ENCODE results near the gene HOXA11.
A peak's percentile ranks its signal among the peaks of the same experiment; 100 is the strongest.

The HOXA11 gene

DNA sequence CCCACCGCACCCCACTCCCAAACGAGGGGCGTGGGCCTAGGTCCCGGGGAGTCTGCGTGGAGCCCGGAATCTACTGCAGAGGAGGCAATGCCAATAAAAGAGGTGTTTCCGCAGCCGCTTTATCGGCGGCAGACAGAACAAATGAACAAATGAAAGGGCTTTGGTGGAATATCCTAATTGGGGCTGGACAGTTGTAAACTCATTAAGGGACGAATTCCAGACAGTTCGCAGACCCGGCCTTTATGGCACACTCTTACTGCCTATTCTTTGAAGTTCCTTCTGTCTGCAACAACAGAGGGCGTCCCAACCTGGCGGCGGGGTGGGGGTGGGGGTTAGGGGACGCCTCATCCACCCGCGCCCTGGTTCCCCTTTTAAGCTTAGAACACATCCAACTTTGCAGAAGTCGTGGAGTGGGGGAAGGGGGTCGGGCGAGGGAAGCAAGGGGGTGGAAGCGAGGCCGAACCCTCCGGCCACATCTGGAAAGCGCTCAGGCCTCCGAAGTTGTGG is 23.8 kb downstream of the HOXA11 start:
- H3K4me3 ChIP-seq (ENCODE audit: low read depth, low read length): no peak overlapping the region
- TF ChIP-seq, protein P1, sequence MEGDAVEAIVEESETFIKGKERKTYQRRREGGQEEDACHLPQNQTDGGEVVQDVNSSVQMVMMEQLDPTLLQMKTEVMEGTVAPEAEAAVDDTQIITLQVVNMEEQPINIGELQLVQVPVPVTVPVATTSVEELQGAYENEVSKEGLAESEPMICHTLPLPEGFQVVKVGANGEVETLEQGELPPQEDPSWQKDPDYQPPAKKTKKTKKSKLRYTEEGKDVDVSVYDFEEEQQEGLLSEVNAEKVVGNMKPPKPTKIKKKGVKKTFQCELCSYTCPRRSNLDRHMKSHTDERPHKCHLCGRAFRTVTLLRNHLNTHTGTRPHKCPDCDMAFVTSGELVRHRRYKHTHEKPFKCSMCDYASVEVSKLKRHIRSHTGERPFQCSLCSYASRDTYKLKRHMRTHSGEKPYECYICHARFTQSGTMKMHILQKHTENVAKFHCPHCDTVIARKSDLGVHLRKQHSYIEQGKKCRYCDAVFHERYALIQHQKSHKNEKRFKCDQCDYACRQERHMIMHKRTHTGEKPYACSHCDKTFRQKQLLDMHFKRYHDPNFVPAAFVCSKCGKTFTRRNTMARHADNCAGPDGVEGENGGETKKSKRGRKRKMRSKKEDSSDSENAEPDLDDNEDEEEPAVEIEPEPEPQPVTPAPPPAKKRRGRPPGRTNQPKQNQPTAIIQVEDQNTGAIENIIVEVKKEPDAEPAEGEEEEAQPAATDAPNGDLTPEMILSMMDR (IDR thresholded peaks at IDR 0.05; ENCODE audit: borderline replicate concordance, insufficient read depth, low read depth, low read length): no peak

DNA sequence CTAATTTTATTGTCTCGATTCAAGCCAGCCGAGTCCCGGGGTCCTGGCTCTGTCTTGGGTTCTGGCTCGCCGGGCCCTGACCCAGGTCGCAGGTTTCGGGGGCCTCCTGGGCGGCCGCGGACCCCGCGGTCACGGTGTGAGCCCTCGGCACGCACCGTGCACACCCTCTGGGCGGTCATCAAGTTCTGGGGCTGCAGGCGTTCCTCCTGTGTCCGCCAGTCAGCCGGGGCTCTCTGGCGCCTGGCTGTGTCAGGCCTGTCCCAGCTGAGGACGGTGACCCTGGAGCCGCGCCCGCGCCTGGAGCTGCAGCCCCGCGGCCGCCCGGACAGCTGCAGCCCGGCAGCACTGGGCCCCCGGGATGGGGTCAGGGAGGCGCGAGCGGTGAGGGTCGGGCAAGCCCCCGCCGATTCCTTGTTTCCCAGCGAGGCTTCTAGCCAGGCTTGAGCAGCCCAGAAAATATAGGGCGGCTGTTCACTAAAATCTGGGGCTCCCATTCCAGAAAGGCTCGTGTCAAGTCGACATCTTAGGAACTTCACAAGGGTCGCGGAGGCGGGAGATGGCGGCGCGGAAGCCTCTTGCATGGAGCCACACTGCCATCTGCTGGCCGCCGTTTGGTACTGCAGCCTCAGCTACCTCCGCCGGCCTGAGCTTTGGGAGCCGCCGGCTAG is 24.4 kb downstream of the HOXA11 start:
- TF ChIP-seq, protein P1 (IDR thresholded peaks at IDR 0.05; ENCODE audit: borderline replicate concordance, insufficient read depth, low read depth, low read length): peak; percentile 98
- peak overlapping the region; percentile 65 for H3K4me3 ChIP-seq (ENCODE audit: low read depth, low read length)

DNA sequence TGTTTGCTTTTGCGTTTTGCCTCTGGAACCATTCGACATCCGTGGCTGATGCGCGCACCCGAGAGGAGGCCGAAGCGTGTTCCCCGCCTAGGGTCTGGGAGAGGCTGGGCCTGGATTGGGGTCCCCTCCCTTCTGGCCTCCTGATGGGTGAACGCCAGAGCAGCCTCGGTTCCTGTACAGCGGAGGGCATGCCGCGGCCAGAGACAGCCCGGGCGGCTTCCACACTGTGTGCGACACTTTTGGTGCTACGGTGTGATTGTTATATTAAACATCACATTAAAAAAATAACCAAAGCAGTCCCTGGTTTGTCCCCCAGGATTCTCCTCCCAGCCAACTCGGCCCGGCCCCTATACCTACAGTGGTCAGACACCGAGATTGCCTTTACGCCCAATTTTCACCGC is 24.9 kb downstream of the HOXA11 start:
- H3K4me3 ChIP-seq (ENCODE audit: low read depth, low read length): peak overlapping the region; percentile 65
- TF ChIP-seq, protein P1 (IDR thresholded peaks at IDR 0.05; ENCODE audit: borderline replicate concordance, insufficient read depth, low read depth, low read length): no peak

DNA sequence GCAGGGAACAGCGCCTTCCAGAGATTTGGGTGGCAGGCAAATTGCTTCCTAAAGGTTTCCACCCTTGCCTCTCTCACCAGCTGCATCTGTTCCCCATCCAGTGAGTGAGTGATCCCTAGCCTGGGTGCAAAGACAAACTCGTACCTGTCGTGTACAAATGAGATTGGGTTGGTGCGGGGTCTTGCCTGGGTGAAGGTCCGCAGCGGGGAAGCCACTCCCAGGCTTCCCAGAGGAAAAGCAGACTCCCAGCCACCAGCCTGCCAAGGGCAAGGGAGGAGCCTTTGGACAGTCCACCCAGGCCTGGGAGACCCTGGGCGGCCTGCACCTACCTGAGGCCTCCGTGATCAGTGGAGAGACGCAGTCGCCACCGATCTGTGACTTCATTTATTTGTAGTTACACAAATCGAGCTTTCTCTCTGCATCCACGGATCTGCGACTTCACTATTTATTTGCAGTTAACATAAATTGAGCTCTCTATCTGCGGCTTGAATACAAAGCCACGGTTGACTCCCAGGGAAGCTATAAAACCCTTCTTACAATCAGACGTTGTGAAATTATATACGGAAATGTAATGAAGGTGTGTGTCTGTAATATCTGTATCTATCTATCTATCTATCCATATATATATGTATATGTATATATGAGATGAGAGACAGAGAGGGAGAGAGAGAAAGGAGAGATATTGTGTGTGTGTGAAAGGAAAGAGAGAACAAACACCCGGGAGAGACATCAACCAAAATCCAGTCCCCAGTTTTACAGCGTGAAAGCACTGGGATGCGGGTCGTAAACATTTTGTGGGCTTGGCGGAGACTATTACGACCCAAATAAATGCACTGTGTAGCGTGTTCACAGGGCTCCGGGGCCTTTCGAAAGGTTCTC is 25.5 kb downstream of the HOXA11 start:
- TF ChIP-seq, protein P1 (IDR thresholded peaks at IDR 0.05; ENCODE audit: borderline replicate concordance, insufficient read depth, low read depth, low read length): no peak
- no peak overlapping the region for H3K4me3 ChIP-seq (ENCODE audit: low read depth, low read length)

DNA sequence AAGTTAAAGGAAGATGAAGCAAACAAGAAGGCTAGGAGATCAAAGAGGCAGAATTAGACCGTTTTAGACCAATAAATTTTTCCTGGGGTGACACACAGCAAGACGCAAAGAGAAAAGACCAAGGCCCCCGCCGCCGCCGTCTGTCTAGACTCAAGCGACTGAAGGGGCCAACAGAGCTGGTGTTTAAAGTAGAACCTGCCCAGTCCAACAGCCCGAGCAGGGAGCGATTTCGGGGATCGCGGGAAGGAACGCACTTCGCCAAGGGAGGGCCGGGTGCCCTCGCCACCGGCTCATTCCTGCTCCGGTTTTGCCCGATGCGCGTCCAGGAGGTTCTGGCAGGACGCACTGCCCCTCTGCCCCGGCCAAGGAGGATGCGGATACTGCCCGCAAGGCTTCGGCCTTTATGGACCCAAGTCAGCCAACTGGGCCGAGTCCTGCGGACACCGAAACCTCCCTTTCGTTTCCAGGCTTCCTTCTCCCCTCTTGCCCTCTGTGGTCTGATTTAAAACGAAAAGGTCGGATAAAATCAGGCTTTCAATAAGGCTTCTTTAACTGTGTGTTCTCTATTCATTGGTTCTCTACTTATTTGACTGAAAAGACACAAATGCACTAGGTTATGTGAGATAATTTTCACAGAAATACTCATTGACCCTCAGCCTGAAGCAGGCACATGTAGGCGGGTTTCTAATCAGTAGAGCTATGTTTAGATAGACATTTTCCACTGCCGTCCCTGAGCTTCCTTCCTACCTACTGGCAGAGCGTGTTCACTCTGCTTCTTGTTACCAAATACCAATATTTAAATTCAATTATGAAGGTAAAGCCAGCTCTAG is 26.4 kb downstream of the HOXA11 start:
- TF ChIP-seq, protein P1 (IDR thresholded peaks at IDR 0.05; ENCODE audit: borderline replicate concordance, insufficient read depth, low read depth, low read length): no peak
- H3K4me3 ChIP-seq (ENCODE audit: low read depth, low read length): no peak overlapping the region

DNA sequence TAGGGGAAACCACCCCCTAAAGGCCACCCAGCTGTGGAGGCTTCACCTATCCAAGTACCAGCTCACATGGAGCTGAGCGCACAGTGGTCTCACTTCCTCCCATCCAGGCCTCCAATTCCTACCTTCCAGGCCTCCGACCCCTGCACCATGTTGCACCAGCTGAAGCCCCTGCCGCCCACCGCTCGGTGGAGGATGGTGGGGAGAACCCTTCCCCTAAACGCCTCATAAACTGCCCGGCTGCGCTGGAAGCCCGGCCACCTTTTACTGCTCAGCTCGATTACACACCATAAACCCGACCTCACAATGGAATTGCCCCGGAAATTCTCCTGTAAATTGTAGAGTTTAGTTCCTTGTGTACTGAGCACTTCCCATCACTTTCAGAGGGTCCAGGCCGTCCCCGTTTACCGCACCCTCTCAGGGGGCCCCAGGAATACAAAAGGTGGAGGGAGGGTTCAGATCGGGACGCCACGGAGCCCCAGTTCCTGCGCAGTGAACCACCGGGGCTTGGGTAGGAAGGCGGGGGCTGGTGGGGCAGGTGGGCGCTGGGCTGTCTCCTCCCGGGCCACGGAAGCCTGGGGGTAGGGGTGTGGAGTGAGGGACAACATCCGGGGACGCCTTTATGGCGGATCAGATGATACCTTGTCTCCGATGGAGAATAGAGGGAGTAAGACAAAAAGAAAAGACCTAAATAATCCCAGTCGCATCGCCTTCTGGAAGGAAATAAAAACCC is 27.2 kb downstream of the HOXA11 start:
- H3K4me3 ChIP-seq (ENCODE audit: low read depth, low read length): no peak overlapping the region
- TF ChIP-seq, protein P1 (IDR thresholded peaks at IDR 0.05; ENCODE audit: borderline replicate concordance, insufficient read depth, low read depth, low read length): no peak
